ENCODE data around the gene DNPEP.

The DNPEP gene

DNA sequence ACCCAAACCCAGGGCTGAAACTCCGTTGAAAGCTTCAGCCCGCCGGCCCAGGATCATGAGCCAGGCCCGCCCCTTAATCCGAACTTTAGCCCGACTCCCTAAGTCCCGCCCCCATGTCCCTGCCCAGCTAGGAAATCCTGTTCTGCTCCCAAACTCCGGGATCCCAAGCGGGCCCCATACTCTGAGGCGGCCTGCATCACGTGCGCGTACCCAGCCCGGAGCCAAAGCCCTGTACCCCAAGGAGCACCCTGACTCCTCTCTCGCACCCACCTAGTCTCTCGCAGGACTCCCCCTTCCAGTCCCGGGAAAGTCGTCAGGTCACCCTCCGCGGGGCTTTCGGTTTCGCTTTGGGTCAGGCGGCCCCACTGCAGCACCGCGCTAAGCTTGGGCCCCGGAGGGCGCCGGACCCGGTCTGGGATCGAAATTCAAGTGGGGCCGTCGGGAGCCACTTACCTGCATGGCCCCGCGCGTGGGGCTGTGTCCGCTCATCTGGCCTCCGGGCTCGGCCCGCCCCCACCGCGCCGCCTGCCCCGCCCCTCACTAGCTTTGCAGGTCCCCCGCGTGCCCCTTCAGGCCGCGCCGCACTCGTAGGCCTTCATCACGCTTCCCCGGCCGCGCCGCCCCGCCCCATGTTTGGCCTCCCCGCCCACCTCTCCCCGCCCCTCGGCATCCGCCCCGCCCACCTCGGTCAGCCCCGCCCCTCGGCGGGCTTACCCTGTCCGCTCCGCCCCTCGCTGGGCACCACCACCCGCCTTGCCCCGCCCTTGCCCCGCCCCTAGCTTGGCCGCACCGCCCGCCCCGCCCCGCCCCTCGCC, at the start of gene DNPEP:
Gene DNPEP, minus strand, starts transcription at position 607 of the 815 bp plus-strand sequence. Its CDS starts 118 bp downstream, at position 489.
- no peak for FAIRE-seq

DNA sequence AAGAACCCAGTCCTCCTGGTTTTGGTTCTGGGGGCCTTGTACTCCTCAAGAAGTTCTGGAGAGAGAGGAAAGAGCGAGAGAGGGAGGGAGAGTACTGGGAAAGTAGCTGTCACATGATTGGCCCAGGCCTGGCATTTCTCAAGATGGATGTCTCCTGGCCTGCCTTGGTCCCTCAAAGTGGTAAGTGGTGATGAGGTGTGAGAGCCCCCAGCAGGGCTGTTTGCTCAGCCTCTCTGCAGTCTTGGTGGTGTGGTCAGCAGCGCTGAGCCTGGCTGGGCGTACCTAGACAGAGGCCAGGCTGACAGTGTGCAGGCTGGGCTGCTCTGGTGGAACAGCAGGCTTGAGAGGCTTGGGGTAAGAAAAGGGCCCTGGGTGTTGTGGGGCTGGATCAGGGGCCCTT, 49.4 kb upstream of the DNPEP start:
- FAIRE-seq: no peak

DNA sequence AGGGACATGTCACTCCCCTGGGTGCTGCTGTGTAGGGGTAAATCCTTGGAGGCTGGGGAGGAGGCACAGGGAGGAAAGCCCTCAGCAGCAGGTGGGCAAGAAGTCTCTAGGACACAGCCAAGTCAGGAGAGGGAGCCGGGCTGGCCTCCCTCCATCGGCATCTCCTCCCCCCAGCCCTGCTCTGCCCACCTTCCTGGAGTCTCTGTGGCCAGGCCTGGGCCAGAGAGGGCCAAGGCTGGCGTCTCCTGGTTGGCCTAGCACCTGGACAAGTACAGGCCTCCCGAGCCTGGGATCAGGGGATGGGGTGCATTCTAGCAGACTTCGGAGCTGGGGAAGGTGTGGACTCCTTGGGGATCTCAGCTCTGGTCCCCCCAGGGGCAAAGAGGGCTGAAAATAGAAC, 48.8 kb upstream of the DNPEP start:
- no peak for FAIRE-seq

DNA sequence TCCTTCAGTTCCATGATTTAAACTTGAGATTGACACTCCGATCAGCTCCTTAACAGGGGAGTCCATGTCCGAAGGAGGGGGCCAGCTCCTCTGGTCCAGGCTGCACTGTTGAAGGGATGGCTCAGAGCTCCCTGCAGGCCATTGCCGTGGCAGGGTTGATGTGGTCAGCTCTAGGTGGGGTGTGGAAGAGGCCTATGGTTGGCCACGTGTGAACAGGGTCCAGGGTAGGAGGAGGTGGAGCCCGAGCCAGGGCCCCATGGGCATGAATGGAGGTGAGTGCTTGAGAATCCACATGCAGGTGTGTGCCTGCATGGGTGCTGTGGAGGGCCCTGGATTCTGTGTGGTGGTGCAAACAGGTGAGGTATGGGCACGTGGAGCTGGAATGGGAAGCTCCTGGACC, 48.0 kb upstream of the DNPEP start:
- FAIRE-seq: no peak

DNA sequence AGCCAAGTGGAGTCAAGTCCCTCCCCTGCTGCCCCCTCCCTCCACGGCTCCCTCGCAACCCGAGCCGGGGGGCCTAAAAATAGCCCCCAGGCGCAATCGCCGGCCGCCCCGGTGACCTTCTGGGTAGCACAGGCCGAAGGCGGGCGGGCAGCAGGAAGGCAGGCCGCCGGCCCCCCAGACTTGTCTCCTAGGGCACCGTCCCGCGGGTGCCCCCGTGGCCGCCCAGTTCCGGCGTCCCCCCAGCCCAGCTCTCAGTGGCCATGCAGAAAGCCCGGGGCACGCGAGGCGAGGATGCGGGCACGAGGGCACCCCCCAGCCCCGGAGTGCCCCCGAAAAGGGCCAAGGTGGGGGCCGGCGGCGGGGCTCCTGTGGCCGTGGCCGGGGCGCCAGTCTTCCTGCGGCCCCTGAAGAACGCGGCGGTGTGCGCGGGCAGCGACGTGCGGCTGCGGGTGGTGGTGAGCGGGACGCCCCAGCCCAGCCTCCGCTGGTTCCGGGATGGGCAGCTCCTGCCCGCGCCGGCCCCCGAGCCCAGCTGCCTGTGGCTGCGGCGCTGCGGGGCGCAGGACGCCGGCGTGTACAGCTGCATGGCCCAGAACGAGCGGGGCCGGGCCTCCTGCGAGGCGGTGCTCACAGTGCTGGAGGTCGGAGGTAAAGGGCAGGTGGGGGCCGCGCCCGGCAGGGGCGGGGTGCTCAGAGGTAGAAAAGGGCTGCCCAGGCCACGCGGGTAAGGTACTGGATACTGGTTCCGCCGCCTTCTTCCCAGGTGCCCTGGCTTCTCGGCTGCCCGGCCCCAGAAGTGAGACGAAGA, 47.2 kb upstream of the DNPEP start, which contains the start of gene SPEG:
Gene SPEG, plus strand, starts transcription at position 126 of the 808 bp plus-strand sequence. Its CDS starts 135 bp downstream, at position 261.
- no peak for FAIRE-seq

DNA sequence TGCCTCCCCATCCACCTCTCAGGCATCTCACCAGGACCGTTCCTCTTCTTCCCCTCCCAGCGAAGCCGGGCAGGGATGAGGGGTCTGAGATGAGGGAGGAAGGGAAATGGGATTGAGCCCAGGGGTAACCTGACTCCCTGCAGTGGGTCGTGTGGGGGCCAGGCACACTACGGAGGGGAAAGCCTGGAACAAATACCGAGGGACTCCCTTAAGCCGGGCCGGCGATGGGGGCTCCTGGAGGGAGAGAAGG, 46.7 kb upstream of the DNPEP start:
- FAIRE-seq: no peak

DNA sequence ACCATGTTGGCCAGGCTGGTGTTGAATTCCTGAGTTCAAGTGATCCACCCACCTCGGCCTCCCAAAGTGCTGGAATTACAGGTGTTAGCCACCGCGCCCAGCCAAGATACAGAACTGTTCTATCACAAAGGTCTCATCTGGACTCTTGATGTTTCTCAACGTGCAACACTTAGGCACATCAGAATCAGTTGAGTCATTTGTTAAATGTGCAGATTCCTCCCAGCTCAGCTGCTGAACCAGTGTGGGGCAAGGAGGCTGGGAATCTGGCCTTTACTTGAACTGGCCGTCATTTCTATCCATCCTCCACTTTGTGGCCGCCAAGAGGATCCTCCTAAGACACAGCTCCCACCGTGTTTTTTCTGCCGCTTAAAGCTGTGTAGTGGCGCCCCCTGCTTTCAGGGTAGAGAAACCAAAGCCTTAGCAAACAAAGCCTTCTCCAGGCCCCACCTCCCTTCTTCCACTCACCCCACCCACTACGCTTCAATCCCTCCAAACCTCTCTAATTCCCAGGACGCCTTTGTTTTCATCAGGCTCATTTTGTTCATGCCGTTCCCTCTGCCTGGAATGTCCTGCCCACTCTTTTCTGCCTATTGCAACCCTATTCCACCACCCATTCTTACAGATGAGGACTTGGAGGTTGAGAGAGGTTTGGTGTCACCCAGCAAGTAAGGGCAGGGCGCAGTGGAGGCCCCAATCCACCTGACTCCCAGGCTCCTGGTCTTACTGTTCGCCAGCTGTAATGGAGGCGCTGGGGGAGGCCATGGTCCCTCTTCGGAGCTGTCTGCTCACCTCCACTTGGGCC, 46.2 kb upstream of the DNPEP start:
- FAIRE-seq: peak; percentile 47

DNA sequence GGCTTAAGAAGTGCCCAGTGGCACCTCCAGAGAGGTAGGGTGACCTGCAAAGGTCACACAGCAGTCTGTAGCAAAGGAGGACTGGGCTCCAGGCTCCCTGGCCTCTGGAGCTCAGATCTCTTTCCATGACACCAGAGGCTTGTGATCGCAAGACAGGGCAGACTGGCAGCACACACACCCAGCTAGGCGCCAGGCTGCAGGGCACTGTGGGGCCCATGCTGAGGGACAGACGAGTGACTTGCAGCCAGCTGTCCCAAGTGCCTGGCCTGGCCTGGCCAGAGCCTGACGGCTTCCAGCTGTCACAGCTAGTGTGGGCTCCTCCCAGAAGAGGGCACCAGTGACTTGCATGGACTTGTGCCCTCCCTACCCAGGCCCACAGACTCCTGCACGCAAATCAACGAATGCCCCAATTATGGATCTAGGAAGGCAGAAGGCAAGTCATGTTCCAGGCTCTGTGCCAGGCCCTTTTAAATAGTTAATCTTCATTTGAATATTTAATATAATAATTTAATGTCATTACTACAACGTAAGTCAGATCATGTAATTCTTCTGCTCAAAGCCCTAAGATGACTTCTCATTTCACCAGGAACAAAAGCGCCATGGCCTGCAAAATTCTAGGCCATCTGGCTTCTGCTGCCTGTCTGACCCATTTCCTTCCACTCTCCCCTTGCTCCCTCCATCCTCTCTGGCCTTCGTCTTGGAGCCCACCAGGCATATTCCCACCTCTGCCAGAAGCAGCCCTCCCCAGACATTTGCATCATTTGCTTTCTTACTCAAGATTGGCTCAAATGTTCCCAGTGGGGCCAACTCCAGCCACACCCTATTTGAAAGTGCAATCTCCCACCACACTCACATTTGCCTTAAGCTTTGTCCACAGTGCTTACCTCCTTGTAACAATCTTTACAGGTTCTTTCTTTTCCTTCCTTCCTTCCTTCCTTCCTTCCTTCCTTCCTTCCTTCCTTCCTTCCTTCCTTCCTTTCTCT, 43.2 kb upstream of the DNPEP start:
- FAIRE-seq: no peak

DNA sequence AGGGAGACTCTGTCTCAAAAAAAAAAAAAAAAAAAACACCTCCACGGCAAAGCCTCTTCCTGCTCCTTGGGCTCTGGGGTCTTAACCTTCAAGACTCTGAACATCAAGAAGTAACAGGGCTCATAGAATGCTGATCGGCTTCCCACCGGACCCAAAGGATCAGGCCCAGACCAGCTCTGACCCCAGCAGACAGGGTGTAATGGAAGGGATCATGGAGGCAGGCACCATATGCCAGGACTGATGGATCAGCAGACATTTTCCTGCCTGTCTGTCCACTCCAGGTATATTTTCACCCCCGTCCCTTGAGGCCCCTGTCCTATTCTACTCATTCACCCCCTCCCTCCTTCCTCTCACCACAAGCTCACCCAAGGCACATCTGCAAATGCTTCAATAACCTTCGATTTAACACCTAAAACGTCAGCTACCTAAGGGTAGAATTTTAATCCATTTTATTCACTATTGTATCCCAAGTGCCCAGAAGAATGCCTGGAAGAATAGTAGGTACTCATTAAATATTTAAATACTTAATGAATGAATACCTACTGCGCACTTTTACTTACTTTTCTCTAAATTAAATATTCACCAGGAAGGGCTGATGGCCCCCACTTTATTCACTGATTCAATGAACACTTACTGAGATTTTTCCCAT, 42.4 kb upstream of the DNPEP start:
- no peak for FAIRE-seq

DNA sequence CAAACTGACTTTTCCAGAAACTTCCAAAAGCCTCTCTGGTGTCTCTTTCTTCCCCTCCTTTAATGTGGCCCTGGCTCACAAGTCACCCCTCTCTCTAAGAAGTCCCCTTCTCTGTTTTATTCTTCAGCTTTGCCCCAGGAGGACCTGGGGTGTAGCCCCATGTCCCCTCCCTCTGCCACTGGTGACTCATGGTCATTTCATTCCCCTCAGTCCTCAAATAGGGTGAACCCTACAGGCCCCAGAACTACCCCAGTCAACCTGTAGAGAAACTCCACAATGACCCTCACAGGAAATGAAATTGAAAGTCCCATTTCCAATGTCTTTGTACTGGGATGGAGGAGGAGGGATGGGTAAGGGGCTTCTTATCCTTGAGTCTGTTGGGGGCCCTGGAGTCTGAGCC, 40.8 kb upstream of the DNPEP start:
- FAIRE-seq: no peak

DNA sequence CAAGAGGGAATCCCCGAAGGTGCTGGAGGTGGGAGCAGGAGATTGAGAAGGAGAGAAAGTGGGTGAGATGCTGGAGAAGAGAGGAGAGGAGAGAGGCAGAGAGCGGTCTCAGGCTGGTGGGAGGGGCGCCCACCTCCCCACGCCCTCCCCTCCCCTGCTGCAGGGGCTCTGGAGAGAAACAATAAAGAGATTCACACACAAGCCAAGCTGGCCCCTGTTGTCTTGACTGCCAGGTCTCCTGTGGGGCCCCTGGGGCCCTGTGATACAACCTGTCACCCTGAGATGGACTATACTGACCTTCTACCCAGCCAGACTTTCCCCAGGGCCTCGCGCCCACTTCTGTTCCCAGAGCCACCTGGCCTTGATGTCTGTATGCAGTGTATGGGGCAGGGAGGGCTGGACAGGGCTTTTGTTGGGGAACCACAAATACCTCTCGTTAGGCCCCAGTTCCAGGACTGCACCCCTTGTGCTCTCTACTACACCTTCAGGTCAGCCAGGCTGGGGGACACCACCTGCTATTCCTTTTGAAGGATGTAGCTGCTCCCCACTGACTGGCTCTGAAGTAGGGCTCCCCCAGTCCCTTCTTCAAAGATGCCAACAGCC, 38.9 kb upstream of the DNPEP start:
- no peak for FAIRE-seq

DNA sequence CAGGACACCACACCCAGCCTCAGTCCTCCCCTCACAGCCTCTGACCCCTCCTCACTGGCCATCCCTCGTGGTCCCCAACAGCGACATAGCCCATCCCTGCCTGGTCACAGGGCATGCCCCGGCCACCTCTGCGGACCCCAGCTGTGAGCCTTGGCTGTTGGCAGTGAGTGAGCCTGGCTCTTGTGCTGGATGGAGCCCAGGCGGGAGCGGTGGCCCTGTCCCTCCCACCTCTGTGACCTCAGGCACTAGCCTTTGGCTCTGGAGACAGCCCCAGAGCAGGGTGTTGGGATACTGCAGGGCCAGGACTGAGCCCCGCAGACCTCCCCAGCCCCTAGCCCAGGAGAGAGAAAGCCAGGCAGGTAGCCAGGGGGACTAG, 38.3 kb upstream of the DNPEP start:
- no peak for FAIRE-seq

DNA sequence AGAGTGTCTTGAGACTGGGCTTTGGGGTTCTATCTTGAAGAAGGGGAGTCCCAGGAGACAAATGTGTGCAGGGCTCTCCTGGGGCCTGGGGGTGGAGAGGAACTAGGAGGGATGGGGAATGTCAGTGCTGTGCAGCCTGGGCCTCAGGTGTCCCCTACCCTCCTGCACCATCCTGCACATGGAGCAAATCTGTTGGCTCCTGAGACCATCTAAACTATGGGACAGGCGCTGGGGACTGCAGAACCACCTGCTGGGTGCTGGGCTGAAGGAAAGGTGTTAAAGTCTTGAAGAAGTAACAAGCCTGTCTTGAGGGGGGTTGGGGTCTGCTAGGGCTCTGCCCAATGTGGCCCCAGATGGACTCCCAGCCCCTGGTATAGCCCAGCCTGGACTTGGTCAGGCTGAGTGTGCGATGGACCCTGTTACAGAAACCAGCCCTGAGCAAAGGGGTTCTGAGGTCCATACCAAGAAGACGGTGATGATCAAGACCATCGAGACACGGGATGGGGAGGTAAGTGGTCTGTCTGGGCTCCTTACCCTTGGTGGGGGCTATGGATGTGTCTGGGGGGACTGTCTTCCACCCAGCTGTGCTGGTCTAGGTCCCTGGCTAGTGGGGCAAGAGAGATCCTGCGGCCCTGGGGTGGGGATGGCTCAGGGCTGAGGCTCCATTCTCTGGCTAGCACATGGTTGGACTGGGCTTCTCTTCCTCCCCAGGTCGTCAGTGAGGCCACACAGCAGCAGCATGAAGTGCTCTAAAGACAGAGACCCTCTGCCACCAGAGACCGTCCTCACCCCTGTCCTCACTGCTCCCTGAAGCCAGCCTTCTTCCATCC, 37.7 kb upstream of the DNPEP start:
- no peak for FAIRE-seq

DNA sequence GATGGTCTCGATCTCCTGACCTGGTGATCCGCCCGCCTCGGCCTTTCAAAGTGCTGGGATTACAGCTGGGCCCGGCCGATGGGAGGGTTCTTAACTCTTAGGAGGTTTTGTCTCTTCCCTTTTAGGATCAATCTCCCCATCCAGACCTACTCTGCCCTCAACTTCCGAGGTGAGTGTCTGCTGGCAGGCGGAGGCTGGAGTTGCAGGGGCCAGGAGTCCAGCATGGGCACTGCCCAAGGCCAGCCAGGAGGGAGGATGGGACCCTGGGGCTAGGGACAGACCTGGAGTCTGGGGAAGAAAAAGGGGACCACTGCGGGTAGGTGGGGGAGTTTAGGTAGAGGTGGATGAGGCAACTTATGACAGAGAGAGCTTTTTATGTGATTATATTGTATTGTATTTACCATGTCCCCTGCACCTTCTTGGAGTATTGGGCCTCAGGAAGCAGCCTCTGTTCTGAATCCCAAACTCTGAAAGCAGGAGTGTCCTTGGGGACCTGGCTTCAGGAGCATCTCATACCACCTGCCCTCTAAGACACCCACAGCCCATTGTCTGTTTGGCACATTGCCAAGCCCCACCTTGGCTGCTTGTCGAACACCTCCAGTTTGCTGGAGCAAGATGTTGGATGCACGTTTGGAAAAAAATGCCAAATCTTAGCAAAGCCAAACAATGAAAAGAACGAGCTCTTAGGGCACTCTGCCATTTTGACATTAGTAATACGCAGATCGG, 36.1 kb upstream of the DNPEP start:
- no peak for FAIRE-seq

DNA sequence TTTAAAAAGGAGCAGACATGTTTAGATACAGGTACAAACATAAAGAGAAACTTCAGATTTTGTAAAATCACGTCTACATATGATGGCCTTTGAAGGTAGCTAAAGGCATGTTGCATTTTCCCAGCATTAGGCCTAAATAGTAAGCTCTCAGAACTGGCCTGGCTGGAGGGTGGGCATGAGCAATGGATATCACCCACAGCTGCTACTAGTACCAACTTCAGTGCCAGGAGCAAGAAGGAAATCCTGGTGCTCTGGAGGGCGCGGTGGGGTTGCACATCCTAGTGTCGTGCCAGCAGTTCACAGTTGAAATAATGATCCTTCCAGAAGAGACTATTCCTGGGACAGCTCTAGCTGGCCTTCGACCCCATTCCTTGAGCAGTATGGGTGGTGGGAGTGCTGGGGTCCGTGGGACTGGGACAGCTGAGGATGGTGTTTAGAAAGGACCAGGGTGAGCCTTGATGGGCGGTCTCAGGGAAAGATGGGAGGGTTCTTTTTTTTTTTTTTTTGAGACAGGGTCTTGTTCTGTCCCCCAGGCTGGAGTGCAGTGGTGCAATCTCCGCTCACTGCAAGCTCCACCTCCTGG, 35.3 kb upstream of the DNPEP start:
- no peak for FAIRE-seq

DNA sequence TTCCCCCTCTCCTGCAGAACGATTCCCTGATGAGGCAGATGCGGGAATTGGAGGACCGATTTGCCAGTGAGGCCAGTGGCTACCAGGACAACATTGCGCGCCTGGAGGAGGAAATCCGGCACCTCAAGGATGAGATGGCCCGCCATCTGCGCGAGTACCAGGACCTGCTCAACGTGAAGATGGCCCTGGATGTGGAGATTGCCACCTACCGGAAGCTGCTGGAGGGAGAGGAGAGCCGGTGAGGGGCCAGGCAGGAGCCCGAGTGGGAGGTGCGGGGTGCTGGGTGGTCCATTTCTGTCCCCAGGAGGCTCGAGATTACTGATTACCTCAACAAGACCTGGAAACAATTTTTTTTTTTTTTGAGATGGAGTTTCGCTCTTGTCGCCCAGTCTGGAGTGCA, 33.6 kb upstream of the DNPEP start:
- no peak for FAIRE-seq

DNA sequence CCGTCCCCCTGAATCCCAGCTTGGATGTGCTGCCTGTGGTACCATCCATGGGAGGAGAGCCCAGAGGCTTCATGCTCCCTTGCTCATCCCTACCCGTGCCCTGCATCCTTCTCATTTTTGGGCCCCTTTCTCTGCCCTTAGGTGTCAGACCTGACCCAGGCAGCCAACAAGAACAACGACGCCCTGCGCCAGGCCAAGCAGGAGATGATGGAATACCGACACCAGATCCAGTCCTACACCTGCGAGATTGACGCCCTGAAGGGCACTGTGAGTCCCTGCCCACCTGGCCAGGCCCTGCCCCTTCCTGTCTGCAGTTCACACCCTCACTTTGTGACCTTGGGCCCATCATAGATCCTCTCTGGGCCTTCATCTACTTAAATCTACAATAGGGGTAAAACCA, 33.0 kb upstream of the DNPEP start:
- FAIRE-seq: no peak

DNA sequence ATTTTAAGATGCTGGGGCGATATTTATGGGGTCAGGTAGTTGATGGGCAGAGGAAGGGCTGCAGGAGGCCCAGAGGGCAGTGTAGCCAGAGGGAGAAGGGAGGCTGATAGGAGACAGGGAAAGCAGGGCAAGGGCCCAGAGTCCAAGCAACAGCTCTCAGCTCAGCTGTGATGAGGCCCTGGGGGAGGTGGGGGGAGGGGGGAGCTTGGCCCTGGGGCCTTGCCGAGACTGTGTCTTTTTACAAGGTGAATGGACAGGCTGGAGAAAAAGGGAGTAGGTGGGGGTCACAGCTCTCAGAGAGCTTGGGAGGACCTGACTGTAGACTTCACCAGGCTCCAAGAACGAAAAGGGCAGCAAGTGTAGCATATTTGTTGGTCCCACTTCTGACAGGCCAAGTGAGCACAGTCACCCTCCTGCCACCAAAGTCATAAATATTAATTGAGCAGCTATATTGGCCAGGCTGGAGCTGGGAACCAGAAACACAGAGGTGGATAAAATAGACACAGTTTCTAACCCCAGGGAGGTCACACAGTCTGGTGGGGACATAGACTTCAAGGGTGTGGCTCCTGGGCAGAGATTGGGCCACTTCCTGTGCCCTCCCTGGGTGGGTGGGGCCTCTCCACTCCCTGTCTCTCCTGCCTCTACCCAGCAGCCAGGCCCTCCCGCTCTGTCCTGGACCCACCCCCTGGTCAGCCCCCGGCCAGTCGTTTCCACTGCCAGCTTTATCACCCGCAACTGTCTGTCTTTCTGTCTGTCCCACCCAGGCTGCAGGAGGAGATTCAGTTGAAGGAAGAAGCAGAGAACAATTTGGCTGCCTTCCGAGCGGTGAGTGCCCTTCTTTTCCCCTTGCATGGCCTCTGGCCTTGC, 31.9 kb upstream of the DNPEP start:
- FAIRE-seq: no peak

DNA sequence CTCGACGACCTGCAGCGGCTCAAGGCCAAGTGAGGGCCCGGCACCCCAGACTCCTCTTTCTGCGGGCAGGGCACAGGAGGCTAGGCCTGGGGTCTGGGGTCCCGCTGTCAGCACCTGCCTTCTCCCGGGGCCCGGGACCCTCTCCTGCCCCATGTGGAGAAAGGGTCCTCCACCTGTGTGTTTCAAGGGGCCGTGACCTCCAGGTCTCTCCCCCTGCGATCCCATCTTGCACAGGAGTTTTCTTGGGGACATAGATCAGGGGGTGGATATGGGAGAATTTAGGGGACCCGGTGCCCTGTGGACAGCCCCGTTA, 31.3 kb upstream of the DNPEP start:
- FAIRE-seq: no peak
